ENCODE measurements around the gene RGS16. TPM values are rescaled to one million over a fixed set of nuclear protein-coding genes. Genes with fewer than 3 reads are reported as not detected.

Gene RGS16
- total RNA-seq, 4 donors from 2014 or later, result 0.40 TPM; not detected in 3

GRCh38 chr1:182552527-182552926 is 51.7 kb downstream of the RGS16 start:
- H3K4me1 ChIP-seq, result no peaks in the 10 kb centered on the region
- no peaks in the 10 kb centered on the region for H3K27me3 ChIP-seq
- no peak overlapping the region for H3K27ac ChIP-seq
- no peak overlapping the region for H3K4me3 ChIP-seq
- TF ChIP-seq POLR2A (IDR thresholded peaks at IDR 0.05) (no peak), CTCF (IDR thresholded peaks at IDR 0.05) (no peak)
- no peak for DNase-seq
- no peaks in the 10 kb centered on the region for H3K9me3 ChIP-seq
- H3K36me3 ChIP-seq, result no peaks in the 10 kb centered on the region

GRCh38 chr1:182549811-182550210 is 54.4 kb downstream of the RGS16 start:
- no peak for DNase-seq
- TF ChIP-seq CTCF (IDR thresholded peaks at IDR 0.05), result no peak
- no peak for TF ChIP-seq POLR2A (IDR thresholded peaks at IDR 0.05)
- Histone ChIP-seq H3K4me3 (no peak overlapping the region), H3K4me1 (no peaks in the 10 kb centered on the region), H3K9me3 (no peaks in the 10 kb centered on the region), H3K36me3 (no peaks in the 10 kb centered on the region), H3K27ac (no peak overlapping the region), H3K27me3 (no peaks in the 10 kb centered on the region)

- Histone ChIP-seq H3K4me3 (no peak overlapping the region), H3K4me1 (no peaks in the 10 kb centered on the region), H3K36me3 (no peaks in the 10 kb centered on the region), H3K27me3 (no peaks in the 10 kb centered on the region), H3K9me3 (no peaks in the 10 kb centered on the region), H3K27ac (no peak overlapping the region)
- no peak for TF ChIP-seq CTCF (IDR thresholded peaks at IDR 0.05)
- no peak for TF ChIP-seq POLR2A (IDR thresholded peaks at IDR 0.05)
- no peak for DNase-seq
These were observed 54.8 kb downstream of the RGS16 start for GRCh38 chr1:182549346-182549745.

Small RNAs within 50 kb of the gene (small RNA-seq; reads per million reads assigned to genes)
- gene RF00017, result 0 reads per million in 2 donors

Other genes starting within 250 kb of the RGS16 start
- gene GLUL, start 212.6 kb downstream of the RGS16 start, total RNA-seq, result 100 to 1,000 TPM; 148 to 864 (median 443) TPM
- not detected for gene TEDDM1, start 203.7 kb downstream of the RGS16 start, total RNA-seq
- gene RGSL1, start 154.2 kb downstream of the RGS16 start, total RNA-seq, result not detected
- 10 to 100 TPM; 12.4 to 15.0 (median 13.3) TPM for gene RNASEL, start 15.1 kb downstream of the RGS16 start, total RNA-seq
- not detected for gene RGS8, start 80.2 kb upstream of the RGS16 start, total RNA-seq
- gene NPL, start 185.4 kb upstream of the RGS16 start, total RNA-seq, result 10 to 100 TPM in 2 of 4 donors, 1 to 10 TPM in 2; 2.3 to 10.7 (median 7.4) TPM
- 100 to 1,000 TPM in 1 of 4 donors, 10 to 100 TPM in 3; 35.7 to 116 (median 63.5) TPM for gene DHX9, start 235.0 kb upstream of the RGS16 start, total RNA-seq

Measured in Peyer's patch (tissue), 4 donors.